Measurements from ENCODE around the gene DNAH8.

Gene DNAH8

DNA sequence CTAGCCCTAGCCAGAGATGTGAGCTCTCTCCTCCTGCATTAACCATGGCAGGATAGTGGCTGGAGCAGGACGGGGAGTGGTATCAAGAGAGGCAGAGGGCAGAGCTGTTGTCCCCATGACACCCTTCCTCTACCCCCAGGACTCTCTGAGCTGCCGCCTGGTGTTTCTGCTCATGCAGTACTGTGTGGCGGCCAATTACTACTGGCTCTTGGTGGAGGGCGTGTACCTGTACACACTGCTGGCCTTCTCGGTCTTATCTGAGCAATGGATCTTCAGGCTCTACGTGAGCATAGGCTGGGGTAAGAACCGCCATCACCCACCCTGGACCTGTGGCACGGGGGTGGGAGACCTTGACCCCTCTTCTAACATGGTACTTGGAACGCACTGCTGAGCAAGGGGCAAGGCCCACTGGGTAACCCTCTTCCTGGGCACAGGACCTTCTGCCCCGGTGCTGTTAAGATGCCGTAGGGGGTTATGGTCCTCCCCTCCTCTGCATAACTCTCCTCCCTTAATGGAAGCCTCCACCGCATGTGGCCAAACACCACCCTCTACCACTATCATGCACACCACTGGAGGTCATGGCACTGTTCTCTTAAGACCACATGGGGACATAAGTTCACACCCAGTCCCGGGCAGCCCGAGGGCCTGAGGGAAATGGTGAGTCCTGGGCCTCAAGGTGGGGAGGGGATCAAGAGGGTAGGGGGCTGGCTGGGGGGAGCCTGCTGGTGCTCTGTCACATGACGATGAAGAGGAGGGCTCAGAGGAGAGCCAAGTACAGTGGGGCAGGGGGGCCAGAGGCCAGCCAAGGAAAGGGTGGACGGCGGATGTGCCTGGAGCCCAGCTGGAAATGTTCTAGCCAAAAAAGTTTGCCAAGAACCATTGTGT is 358.6 kb downstream of the DNAH8 start:
- no peak for DNase-seq (ENCODE audit: low spot score)

DNA sequence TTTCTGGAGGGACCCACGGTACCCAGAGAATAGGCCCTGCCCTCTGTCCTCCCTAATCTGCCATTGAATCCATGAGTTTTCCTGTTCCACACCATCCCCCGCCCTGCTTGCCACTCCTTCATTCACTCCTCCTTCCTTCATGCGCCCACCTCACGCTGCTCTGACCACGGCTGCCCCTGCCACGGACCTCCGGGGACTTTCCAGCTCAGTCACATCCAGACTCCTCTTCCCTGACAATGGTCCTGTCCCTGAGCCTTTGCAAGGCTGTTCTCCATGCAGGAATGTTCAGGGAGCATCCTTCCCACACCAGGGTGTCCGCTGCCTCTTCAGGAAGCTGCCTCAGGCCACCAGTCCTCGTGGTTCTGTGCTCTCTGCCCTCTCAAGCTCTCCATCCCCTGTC is 359.4 kb downstream of the DNAH8 start:
- DNase-seq (ENCODE audit: low spot score) = no peak

DNA sequence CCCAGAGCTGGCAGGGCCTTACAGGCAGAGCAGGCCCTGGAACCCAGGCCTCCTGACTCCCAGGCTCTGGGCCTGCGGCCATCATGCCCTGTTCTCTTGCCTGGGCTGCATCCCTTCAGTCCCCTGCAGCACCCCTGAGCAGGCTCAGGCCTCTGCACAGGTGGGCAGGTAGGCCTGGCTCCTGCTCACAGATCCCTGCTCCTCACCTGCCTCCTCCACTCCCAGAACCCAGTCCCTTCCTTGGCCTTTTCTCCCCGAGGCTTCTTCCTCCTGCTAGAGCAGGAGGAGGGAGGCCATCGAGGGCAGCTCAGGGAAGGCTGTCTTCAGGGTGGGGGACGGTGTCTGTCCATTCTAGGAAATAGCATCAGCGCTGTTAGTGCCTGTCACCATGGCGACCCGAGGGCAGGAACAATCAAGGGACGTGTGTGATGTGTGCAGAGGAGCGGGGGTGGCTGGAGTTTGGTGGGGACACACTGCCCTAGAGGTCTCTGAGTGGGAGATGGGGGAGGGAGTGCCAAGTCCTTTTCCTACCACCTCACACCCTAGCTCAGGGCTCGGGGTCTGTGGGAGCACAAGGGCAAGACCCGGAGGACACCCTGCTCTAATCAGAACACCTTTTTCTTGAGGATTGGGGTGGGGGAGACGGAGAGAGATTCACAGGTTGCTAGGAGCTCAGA is 360.0 kb downstream of the DNAH8 start:
- DNase-seq (ENCODE audit: low spot score) = no peak

DNA sequence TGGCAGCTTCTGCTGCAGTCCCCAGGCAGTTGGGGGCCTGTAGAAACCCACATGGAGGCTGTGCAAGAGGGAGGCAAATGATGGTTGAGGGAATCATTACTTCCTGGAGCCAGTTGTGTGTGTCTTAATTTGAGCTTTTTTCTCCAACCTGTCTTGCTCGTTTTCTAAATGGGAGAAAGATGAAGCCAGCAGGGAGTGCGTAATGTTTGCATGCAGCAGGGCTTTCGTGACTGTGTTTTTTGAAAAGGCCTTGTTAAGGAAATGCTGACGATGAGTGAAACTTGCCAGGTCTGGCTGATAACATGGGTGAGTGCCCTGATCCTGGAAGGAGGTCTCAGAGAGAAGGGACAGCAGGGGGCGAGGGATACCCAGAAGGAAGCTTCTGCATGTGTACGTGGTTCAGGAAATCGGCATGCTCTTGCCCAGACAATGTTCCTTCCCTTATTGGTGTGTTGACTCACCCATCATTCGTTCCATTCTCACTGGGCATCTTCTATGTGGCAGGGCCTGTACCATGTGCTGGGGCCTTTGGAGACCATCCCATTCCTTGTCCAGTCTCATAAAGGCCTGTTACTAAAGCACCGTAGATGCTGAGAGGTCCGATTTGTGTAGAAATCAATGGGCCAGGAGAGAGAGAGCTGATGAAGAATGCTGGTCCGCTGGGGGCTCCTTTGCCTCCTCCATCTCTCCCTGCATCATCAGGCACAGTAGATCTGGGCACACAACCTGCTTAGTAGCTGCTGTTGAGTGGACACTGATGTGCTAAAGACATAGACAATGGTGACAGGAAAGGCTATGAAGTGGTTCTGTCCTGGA is 360.9 kb downstream of the DNAH8 start:
- no peak for DNase-seq (ENCODE audit: low spot score)

DNA sequence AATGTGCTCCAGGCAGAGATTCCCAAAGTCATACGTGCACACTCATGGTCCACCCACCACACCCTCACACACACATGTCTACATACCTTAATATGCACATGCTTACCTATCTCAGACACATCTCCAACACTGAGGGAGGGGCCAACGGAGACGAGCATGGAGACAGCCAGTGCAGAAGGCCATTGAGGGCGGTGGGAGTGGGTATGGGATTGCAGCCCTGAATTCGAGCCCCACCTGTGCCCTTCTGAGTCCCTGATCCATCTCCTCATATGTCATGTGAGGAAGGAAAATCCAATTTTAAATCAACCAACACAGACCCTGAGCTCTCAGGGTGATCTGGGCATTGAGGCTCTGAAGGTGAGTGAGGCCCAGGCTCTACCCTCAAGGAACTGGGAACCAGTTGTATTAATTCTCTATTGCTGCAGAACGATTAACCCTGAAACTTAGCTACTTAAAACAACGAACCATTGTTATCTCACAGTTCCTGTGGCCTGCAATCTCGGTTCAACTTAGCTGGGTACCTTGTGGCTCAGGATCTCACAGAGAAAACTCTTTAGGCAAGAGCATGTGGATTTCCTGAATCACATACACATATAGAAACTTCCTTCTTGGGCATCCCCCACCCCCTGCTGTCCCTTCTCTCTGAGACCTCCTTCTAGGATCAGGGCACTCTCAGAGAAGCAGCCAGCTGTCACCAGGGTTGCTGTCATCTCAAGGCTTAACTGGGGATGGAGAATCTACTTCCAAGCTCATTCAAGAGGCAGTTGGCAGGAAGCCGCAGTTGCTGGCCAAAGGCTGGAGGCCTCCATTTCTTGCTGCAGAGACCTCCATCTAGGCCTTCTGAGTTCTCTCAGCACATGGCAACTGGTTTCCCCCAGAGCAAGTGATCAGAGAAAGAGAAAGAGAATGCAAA is 361.8 kb downstream of the DNAH8 start:
- DNase-seq (ENCODE audit: low spot score) = no peak

DNA sequence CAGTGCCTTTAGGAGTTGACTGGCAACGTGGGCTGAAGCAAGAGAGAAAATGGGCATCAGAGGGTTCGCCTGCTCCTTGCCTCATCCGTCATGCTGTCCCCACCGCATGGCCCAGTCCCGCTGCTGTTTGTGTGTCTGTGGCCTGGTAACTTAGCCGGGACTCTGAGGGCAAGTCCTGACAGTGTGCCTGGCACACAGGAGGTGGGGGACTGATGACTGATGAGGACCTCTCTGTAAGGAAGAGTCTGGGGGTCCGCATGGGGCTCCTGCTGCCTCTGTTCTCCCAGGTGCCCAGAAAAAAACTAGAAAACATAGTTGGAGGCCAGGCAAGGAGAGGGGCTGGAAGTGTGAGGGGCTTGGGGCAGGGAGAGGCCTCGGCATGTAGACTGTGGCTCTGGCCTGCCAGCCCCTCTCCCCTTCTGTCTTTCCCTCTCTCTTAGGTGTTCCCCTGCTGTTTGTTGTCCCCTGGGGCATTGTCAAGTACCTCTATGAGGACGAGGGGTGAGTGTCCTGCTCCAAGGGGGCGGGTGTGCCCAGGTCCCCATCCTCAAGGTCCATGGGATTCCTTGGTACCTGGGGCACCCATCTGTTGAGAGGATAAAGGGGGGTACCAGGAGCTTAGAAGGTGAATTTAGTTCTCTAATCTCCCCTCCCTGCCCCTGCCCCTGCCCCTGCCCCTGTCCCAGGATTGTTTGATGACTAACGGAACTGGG is 362.9 kb downstream of the DNAH8 start:
- DNase-seq (ENCODE audit: low spot score) = no peak

DNA sequence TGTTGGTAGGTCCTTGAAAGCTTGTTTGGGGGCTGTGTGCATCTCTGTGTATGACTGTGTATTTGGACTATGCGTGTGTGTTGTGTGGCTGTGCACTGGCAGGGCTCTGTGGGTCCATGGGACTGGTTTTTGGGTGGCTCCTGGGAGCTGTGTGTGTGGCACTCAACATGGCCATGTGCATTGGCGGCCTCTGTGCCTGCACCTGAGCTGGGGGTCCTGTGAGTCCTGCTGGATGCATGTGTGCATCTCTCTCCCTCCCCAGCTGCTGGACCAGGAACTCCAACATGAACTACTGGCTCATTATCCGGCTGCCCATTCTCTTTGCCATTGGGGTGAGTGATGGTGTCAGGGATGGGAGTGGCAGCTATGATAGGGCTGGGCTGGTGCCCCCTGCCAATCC is 363.6 kb downstream of the DNAH8 start:
- DNase-seq (ENCODE audit: low spot score) = no peak

DNA sequence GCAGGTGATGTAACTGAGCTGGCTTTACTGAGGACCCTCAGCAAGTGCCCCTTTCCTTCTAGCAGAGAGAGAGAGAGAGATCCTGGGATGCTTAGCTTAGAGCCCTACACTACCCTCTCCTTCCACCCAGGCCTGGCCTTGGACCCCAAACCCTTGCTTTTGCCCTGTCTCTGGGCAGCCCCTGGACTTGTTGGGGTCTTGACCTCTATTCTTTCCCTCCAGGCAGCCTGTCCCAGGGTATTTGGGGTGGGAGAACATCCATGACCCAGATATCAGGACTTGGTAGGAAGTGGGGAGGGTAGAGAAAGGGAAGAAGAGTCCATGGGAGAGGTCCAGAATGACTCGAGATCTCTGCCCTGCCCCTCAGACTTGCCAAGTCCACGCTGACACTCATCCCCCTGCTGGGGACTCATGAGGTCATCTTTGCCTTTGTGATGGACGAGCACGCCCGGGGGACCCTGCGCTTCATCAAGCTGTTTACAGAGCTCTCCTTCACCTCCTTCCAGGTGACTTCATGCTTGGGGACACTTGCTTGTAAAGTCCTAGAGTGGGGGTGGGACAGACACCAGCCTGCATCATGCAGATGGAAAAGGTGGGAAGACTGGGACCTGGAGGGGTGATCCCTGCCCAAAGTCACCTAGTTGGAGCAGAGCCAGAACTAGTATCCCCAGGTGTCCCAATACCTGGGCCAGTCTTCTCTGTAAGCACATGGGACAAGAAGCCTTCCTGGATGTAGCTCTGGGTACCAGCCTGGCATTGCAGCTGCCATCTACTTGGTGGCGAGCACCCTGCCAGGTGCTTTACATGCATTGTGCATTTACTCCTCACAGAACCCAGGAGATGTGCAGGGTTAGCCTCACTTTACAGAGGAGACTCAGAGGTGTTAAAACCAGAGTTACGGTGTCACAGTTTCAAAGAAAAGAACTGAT is 364.4 kb downstream of the DNAH8 start:
- DNase-seq (ENCODE audit: low spot score) = no peak
